DND-41 (cell line): Measurements from ENCODE around the gene MEX3A.
"Not testable (repeated sequence)": the region's sequence is repeated elsewhere in the genome, so short reads cannot be mapped to it uniquely, and the experiment has no call there.

Experiments used
- ATAC-seq: fragments of 200-7000 bp; cut with Tn5 transposase; 3 replicates; pipeline ENCODE4 v1.9.1; 2021; ENCODE audit warnings: low read depth; ENCODE audit not compliant: insufficient read depth
- DNase-seq: peaks from one replicate; pipeline ENCODE4 v3.0.0-alpha.2; 2020
- H2AFZ ChIP-seq: 2 replicates; pipeline ENCODE4 v1.6.0; 2012; ENCODE audit warnings: low read depth, low read length
- H3K27ac ChIP-seq: 2 replicates; pipeline ENCODE4 v1.5.1; 2012; ENCODE audit warnings: low read length, inconsistent platforms
- H3K27me3 ChIP-seq: fragments of 200-600 bp; sonication (generic); 2 replicates; pipeline ENCODE4 v1.6.0; 2012; ENCODE audit warnings: low read length, mild to moderate bottlenecking, inconsistent platforms; ENCODE audit not compliant: insufficient read depth, poor library complexity
- H3K36me3 ChIP-seq: 2 replicates; pipeline ENCODE4 v1.5.1; 2012; ENCODE audit warnings: low read length, inconsistent platforms; ENCODE audit not compliant: insufficient read depth
- H3K4me1 ChIP-seq: 2 replicates; pipeline ENCODE4 v1.5.1; 2012; ENCODE audit warnings: mild to moderate bottlenecking, low read length; ENCODE audit not compliant: insufficient read depth
- H3K4me2 ChIP-seq: 2 replicates; pipeline ENCODE4 v1.6.0; 2012; ENCODE audit warnings: mild to moderate bottlenecking, moderate library complexity, low read length, inconsistent platforms; ENCODE audit not compliant: insufficient read depth
- H3K4me3 ChIP-seq, 2 experiments: fragments of 200-600 bp in 1 of 2; shearing (Covaris generic) in 1 of 2; 2 replicates each; pipeline ENCODE4 v1.5.1; 2012 to 2016; ENCODE audit warnings: inconsistent platforms in 2 of 2, low read length in 2 of 2, mild to moderate bottlenecking in 2 of 2, low read depth in 1 of 2, moderate library complexity in 1 of 2
- H3K79me2 ChIP-seq: 2 replicates; pipeline ENCODE4 v1.6.0; 2012; ENCODE audit warnings: low read length, inconsistent platforms; ENCODE audit not compliant: insufficient read depth
- H3K9ac ChIP-seq: 2 replicates; pipeline ENCODE4 v1.6.0; 2012; ENCODE audit warnings: low read depth, mild to moderate bottlenecking, inconsistent platforms, low read length, moderate library complexity
- H3K9me3 ChIP-seq: 2 replicates; pipeline ENCODE4 v1.5.1; 2012; ENCODE audit warnings: low read length, moderate library complexity, mild to moderate bottlenecking, inconsistent platforms; ENCODE audit not compliant: insufficient read depth, severe bottlenecking
- H4K20me1 ChIP-seq: 2 replicates; pipeline ENCODE4 v1.6.0; 2012; ENCODE audit warnings: low read length; ENCODE audit not compliant: insufficient read depth
- CTCF ChIP-seq: IDR thresholded peaks from 2 replicates; pipeline ENCODE4 v1.5.1; 2012; ENCODE audit warnings: borderline replicate concordance, low read length, moderate library complexity, mild to moderate bottlenecking; ENCODE audit not compliant: poor library complexity, severe bottlenecking; ENCODE audit errors: extremely low read depth
- EZH2 ChIP-seq: IDR thresholded peaks from 3 replicates; pipeline ENCODE4 v1.6.1; 2012; ENCODE audit warnings: borderline replicate concordance, low read depth, mild to moderate bottlenecking, moderate library complexity, low read length, inconsistent platforms; ENCODE audit not compliant: severe bottlenecking

MEX3A gene

DNA sequence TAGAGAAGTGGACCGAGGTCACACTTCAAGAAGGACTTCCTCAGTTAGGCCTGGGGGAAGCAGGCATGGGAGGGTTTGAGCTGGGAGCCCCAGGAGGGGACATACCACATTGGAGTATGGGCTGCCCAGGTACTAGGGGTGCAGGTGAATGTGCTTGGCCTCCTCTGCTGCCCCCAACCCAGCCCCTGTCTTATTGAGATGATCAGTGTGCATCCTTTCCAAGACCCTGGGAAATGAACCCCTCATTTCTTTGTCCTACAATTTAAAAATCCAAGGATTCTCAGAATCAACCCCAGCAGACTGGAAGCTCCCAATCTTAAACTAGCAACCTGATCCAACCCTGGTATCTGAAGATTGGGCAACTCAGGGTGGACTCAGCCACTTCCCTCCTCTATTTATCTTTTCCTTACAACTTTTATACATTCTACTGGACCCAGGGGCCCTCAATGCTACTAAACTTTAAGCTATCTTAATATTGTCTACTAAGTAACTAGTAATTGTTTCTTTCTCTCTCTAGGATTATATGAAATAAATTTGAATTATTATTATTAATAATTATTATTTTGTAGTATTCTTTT, 9.1 kb downstream of the MEX3A start:
- H3K4me1 ChIP-seq, result no peaks in the 10 kb centered on the region
- H3K27ac ChIP-seq, result no peak overlapping the region
- no peak overlapping the region for H3K4me2 ChIP-seq
- H3K79me2 ChIP-seq, result no peaks in the 10 kb centered on the region
- H4K20me1 ChIP-seq, result peaks cover 7% of the 10 kb centered on the region; the same call in 1 of the 2 replicates
- DNase-seq (no peak), ATAC-seq (no peak)
- no peak overlapping the region for H2AFZ ChIP-seq
- H3K27me3 ChIP-seq, result no peaks in the 10 kb centered on the region
- peaks cover 31% of the 10 kb centered on the region for H3K36me3 ChIP-seq
- no peak for TF ChIP-seq CTCF
- H3K9me3 ChIP-seq, result no peaks in the 10 kb centered on the region
- no peak overlapping the region for H3K4me3 ChIP-seq
- H3K9ac ChIP-seq, result no peak overlapping the region

- ATAC-seq (no peak), DNase-seq (no peak)
- Histone ChIP-seq H4K20me1 (peaks cover 3% of the 10 kb centered on the region; the same call in 1 of the 2 replicates), H3K4me2 (no peak overlapping the region), H3K27ac (no peak overlapping the region), H3K9ac (no peak overlapping the region), H3K36me3 (peaks cover 27% of the 10 kb centered on the region), H2AFZ (no peak overlapping the region), H3K27me3 (no peaks in the 10 kb centered on the region), H3K4me3 (no peak overlapping the region), H3K4me1 (no peaks in the 10 kb centered on the region), H3K79me2 (no peaks in the 10 kb centered on the region), H3K9me3 (no peaks in the 10 kb centered on the region)
- no peak for TF ChIP-seq CTCF
- no peak for TF ChIP-seq EZH2
Measured at GRCh38 chr1:156072251-156072650, 10.0 kb downstream of the MEX3A start.

DNA sequence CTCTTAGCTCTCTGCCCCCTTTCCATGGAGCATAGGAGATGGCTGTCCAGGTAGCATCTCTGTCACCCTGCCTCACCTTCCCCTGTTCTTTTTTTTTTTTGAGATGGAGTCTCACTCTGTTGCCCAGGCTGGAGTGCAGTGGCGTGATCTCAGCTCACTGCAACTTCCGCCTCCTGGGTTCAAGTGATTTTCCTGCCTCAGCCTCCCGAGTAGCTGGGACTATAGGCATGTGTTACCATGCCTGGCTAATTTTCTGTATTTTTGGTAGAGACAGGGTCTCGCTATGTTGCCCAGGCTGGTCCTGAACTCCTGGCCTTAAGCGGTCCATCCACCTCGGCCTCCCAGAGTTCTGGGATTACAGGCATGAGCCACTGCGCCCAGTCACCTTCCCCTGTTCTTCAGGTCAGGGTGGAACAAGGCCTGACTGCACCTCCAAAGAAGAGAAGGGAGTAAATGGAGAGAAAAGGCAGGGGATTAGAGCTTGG, 10.9 kb downstream of the MEX3A start:
- peaks cover 18% of the 10 kb centered on the region for H3K36me3 ChIP-seq
- ATAC-seq, H3K9me3 ChIP-seq, H4K20me1 ChIP-seq, H3K4me2 ChIP-seq, H2AFZ ChIP-seq, H3K27me3 ChIP-seq, H3K9ac ChIP-seq, H3K79me2 ChIP-seq, H3K4me3 ChIP-seq, H3K27ac ChIP-seq, H3K4me1 ChIP-seq, DNase-seq: not testable (repeated sequence)

DNA sequence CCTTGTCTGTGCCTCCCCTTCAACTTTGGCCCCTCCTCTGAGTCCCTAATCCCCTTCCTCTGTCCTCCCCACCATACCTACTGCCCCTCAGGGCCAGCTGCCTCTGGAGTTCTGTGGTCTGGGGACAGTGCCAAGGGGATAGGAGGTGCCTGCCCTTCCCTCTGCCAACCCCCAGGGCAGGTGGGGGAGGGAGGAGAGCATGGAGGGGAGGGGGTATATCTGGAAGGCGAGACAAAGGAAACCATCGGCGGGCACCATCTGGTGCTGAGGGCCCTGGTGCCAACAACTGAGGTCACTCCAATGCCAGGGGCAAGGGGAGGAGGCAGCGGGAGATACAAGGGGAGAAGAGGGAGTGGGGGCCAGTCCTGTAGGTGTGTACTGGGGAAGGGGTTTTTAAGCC, 11.7 kb downstream of the MEX3A start:
- Histone ChIP-seq H3K27me3 (no peaks in the 10 kb centered on the region), H3K36me3 (peaks cover 11% of the 10 kb centered on the region; the same call in 1 of the 2 replicates), H3K9me3 (no peaks in the 10 kb centered on the region), H2AFZ (no peak overlapping the region), H3K9ac (no peak overlapping the region), H4K20me1 (peaks cover 3% of the 10 kb centered on the region; the same call in 1 of the 2 replicates), H3K4me1 (no peaks in the 10 kb centered on the region), H3K4me2 (no peak overlapping the region), H3K4me3 (no peak overlapping the region), H3K27ac (no peak overlapping the region), H3K79me2 (no peaks in the 10 kb centered on the region)
- DNase-seq (no peak), ATAC-seq (no peak)
- no peak for TF ChIP-seq EZH2
- no peak for TF ChIP-seq CTCF
